Hepatocyte (in vitro differentiated cells): ENCODE results near the gene HEATR5A.

Experiments used
- EZH2 ChIP-seq: fragments of 200-600 bp; sonication (generic); IDR thresholded peaks from 2 replicates; pipeline ENCODE4 v1.6.1; 2016; ENCODE audit warnings: antibody characterized with exemption, mild to moderate bottlenecking, borderline replicate concordance
- EZH2phosphoT487 ChIP-seq: fragments of 200-600 bp; sonication (generic); IDR thresholded peaks from one replicate; pipeline ENCODE4 v1.6.1; 2018; ENCODE audit warnings: antibody characterized with exemption, mild to moderate bottlenecking, low read depth, moderate library complexity; ENCODE audit not compliant: unreplicated experiment, severe bottlenecking
- TF ChIP-seq, protein P1 (sequence below): fragments of 200-600 bp; sonication (generic); IDR thresholded peaks from 2 replicates; pipeline ENCODE4 v1.5.1; 2016; ENCODE audit warnings: antibody characterized with exemption, mild to moderate bottlenecking; ENCODE audit not compliant: poor library complexity

DNA sequence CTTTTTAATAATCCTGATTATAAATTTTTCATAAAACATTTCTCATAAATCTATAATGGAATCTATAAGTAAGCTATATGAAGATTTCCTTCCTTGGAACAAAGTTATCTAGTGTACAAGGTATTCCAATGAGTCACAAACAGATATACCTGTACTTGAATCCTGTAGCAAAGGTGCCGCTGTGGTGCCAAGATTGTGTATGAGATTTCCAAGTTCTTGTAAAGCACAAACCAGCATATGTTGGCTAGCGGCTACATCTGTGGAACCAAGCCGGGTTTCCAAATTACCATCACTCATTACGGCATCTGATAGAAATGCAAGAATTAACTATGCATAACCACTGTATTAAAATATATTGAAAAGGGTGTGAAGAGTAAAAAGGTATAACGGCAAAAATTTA is 34.1 kb downstream of the HEATR5A start:
- TF ChIP-seq, protein P1, sequence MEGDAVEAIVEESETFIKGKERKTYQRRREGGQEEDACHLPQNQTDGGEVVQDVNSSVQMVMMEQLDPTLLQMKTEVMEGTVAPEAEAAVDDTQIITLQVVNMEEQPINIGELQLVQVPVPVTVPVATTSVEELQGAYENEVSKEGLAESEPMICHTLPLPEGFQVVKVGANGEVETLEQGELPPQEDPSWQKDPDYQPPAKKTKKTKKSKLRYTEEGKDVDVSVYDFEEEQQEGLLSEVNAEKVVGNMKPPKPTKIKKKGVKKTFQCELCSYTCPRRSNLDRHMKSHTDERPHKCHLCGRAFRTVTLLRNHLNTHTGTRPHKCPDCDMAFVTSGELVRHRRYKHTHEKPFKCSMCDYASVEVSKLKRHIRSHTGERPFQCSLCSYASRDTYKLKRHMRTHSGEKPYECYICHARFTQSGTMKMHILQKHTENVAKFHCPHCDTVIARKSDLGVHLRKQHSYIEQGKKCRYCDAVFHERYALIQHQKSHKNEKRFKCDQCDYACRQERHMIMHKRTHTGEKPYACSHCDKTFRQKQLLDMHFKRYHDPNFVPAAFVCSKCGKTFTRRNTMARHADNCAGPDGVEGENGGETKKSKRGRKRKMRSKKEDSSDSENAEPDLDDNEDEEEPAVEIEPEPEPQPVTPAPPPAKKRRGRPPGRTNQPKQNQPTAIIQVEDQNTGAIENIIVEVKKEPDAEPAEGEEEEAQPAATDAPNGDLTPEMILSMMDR = no peak
- TF ChIP-seq EZH2phosphoT487 (no peak), EZH2 (no peak)
